Amniotic epithelial cell (primary cell): ENCODE data around the gene G3BP1.

Experiments used
- DNase-seq: peaks from one replicate; pipeline ENCODE4 v3.0.0-alpha.2; 2010; ENCODE audit warnings: low read depth

The G3BP1 gene

GRCh38 chr5:151771259-151772028, at the start of gene G3BP1:
G3BP1 (plus strand) TSS chr5:151771954; CDS start chr5:151786621, 14,667 bp downstream.
- peak; percentile 100 for DNase-seq

- DNase-seq, result no peak
Measured at GRCh38 chr5:151722546-151722945, 49.2 kb upstream of the G3BP1 start.

- DNase-seq, result no peak
Measured at GRCh38 chr5:151724360-151724759, 47.4 kb upstream of the G3BP1 start.

GRCh38 chr5:151729597-151729996, 42.2 kb upstream of the G3BP1 start:
- DNase-seq, result peak; percentile 73

GRCh38 chr5:151730381-151730780, 41.4 kb upstream of the G3BP1 start:
- no peak for DNase-seq

- DNase-seq, result peak; percentile 87
Measured at GRCh38 chr5:151733358-151734063, 38.2 kb upstream of the G3BP1 start.

GRCh38 chr5:151734064-151734408, 37.7 kb upstream of the G3BP1 start:
- DNase-seq, result peak; percentile 83

- no peak for DNase-seq
Measured at GRCh38 chr5:151735646-151736045, 36.1 kb upstream of the G3BP1 start.

GRCh38 chr5:151737431-151737830, 34.3 kb upstream of the G3BP1 start:
- DNase-seq, result peak; percentile 91

- DNase-seq, result peak; percentile 81
Measured at GRCh38 chr5:151738125-151738848, 33.5 kb upstream of the G3BP1 start.

GRCh38 chr5:151739395-151739794, 32.4 kb upstream of the G3BP1 start:
- DNase-seq, result peak; percentile 66

- DNase-seq, result peak; percentile 98
Measured at GRCh38 chr5:151739939-151740335, 31.8 kb upstream of the G3BP1 start.

- DNase-seq, result peak; percentile 97
Measured at GRCh38 chr5:151740336-151740942, 31.3 kb upstream of the G3BP1 start.

- DNase-seq, result peak; percentile 73
Measured at GRCh38 chr5:151740958-151741373, 30.8 kb upstream of the G3BP1 start.

GRCh38 chr5:151741678-151742423, 29.9 kb upstream of the G3BP1 start:
- peak; percentile 85 for DNase-seq

GRCh38 chr5:151742870-151743294, 28.9 kb upstream of the G3BP1 start:
- peak; percentile 62 for DNase-seq

- no peak for DNase-seq
Measured at GRCh38 chr5:151743530-151743929, 28.2 kb upstream of the G3BP1 start.

- DNase-seq, result peak; percentile 81
Measured at GRCh38 chr5:151745071-151745705, 26.6 kb upstream of the G3BP1 start.

GRCh38 chr5:151750121-151750520, 21.6 kb upstream of the G3BP1 start:
- no peak for DNase-seq

GRCh38 chr5:151751091-151751490, 20.7 kb upstream of the G3BP1 start:
- peak; percentile 77 for DNase-seq

GRCh38 chr5:151751593-151751992, 20.2 kb upstream of the G3BP1 start:
- no peak for DNase-seq
